Ovary (tissue), 9 donors: ENCODE measurements around the gene FCGR2B. TPM values are rescaled to one million over a fixed set of nuclear protein-coding genes. Genes with fewer than 3 reads are reported as not detected.

ENCODE experiments used
- DNase-seq, 5 donors: peaks; one replicate each; pipeline ENCODE4 v3.0.0-alpha.2; 2019 to 2020
- H3K27ac ChIP-seq, 2 donors: fragments of 200-600 bp; one replicate each; pipeline versions ENCODE4 v1.5.1 to v1.8.0; 2019 to 2022
- H3K27me3 ChIP-seq: fragments of 200-600 bp; one replicate; pipeline ENCODE4 v1.8.0; 2022
- H3K36me3 ChIP-seq: fragments of 200-600 bp; sonication (generic); one replicate; pipeline ENCODE4 v1.5.1; 2019
- H3K4me1 ChIP-seq: one replicate; pipeline ENCODE4 v1.8.1; 2013; ENCODE audit warnings: mild to moderate bottlenecking, moderate library complexity; ENCODE audit not compliant: insufficient read depth
- H3K4me3 ChIP-seq: fragments of 200-600 bp; sonication (generic); one replicate; pipeline ENCODE4 v1.5.1; 2017
- H3K9me3 ChIP-seq, 2 donors: fragments of 200-600 bp in 1 of 2; sonication (generic) in 1 of 2; one replicate each; pipeline versions ENCODE4 v1.5.1 to v1.8.1; 2013 to 2019; ENCODE audit warnings: mild to moderate bottlenecking in 1 of 2, moderate library complexity in 1 of 2
- EP300 ChIP-seq: sonication (generic); formaldehyde crosslinking; IDR thresholded peaks from one replicate; pipeline ENCODE4 v1.6.1; 2017; ENCODE audit warnings: antibody characterized with exemption
- POLR2A ChIP-seq: fragments of 450-650 bp; IDR thresholded peaks from one replicate; pipeline ENCODE4 v1.6.1; 2017; ENCODE audit warnings: antibody characterized with exemption, mild to moderate bottlenecking, moderate library complexity
- WGBS, 3 donors: extraction: QIAGEN DNeasy Blood & Tissue Kit in 1 of 3; methylation state at CpG; one replicate each; pipeline versions ENCODE4 v1.1.5 to v1.1.7; 2013 to 2017; 5-methylcytosine and 5-hydroxymethylcytosine counted together
- intact Hi-C, 4 donors: fragments of 100-400 bp; cut with DNase I; formaldehyde crosslinking; loops; one replicate each; pipeline versions ENCODE4 v1.11.0 to v1.15.1; 2022 to 2023
- polyA plus RNA-seq, 2 donors: library from polyadenylated mRNA; stranded (reverse); fragments of 200-250 nt in 1 of 2; fragments of 350-450 nt in 1 of 2; fragmentation: Illumina TruSeq in 1 of 2; extraction: RNeasy Lipid Tissue Mini Kit (QIAGEN cat#74804) in 1 of 2; gene quantifications; one replicate each; pipeline ENCODE4 v1.2.3, GENCODE V29; 2013 to 2014
- total RNA-seq, 7 donors: library from RNA; depleted of rRNA in 2 of 7; stranded (reverse); fragments of >200 nt in 2 of 7; fragmentation: NEBNext Ultra II Directional in 3 of 7; extraction: Animal tissue kit (Norgen Biotek cat#: 25700) in 3 of 7; gene quantifications; one replicate each; pipeline versions ENCODE4 v1.1.0 to v1.2.4, GENCODE V29; 2016 to 2023
- TF ChIP-seq, protein P1 (sequence below), 3 donors: fragments of 450-650 bp in 2 of 3; fragments of 200-600 bp in 1 of 3; IDR thresholded peaks; one replicate each; pipeline versions ENCODE4 v1.5.1 to v1.8.0; 2016 to 2022; ENCODE audit warnings: antibody characterized with exemption in 3 of 3, mild to moderate bottlenecking in 1 of 3
- donor health status: DM: no; HTN: no; CAD: no; lungs with moderate emphysema.
- donor health status: DM: no; HTN: no; CAD: no.
- donor health status: Bipolar disorder and iron deficiency.
- donor health status: DM: yes; HTN: yes; CAD: no.
- donor health status: DM: no; HTN: no; CAD: no.
- donor health status: DM: yes; HTN: yes; CAD: no.

Gene FCGR2B
- total and polyA plus RNA-seq, 9 donors = 0.89 to 31.7 (median 4.2) TPM

DNA sequence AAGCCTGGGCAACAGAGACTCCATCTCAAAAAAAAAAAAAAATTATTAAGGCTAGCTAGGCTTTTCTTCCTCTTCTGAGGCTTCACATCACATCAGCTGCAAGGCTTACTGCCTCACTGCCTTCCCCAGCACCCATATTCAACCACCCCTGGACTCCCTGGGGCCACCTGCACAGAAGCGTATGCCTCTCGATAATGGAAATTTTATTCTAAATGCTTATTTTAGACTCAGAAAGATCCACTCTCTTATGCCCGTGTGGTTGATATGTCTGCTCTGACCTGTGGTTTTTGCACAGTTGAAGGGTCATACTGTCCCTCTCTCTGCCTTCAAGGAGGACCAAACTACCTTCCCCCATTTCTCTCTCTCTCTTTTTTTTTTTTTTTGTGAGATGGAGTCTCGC, 42.6 kb downstream of the FCGR2B start:
- Histone ChIP-seq H3K27ac (no peak overlapping the region), H3K9me3 (no peaks in the 10 kb centered on the region), H3K4me1 (no peaks in the 10 kb centered on the region), H3K27me3 (no peaks in the 10 kb centered on the region), H3K4me3 (no peak overlapping the region), H3K36me3 (no peaks in the 10 kb centered on the region)
- no peak for DNase-seq
- 70 to 87% (median 71%) methylated on average over 4 of the region's 4 CpGs for WGBS, 3 donors
- no peak for TF ChIP-seq EP300
- TF ChIP-seq POLR2A = no peak
- TF ChIP-seq, protein P1, sequence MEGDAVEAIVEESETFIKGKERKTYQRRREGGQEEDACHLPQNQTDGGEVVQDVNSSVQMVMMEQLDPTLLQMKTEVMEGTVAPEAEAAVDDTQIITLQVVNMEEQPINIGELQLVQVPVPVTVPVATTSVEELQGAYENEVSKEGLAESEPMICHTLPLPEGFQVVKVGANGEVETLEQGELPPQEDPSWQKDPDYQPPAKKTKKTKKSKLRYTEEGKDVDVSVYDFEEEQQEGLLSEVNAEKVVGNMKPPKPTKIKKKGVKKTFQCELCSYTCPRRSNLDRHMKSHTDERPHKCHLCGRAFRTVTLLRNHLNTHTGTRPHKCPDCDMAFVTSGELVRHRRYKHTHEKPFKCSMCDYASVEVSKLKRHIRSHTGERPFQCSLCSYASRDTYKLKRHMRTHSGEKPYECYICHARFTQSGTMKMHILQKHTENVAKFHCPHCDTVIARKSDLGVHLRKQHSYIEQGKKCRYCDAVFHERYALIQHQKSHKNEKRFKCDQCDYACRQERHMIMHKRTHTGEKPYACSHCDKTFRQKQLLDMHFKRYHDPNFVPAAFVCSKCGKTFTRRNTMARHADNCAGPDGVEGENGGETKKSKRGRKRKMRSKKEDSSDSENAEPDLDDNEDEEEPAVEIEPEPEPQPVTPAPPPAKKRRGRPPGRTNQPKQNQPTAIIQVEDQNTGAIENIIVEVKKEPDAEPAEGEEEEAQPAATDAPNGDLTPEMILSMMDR (IDR thresholded peaks at IDR 0.05) = no peak
- intact Hi-C loops = no loop called here

DNA sequence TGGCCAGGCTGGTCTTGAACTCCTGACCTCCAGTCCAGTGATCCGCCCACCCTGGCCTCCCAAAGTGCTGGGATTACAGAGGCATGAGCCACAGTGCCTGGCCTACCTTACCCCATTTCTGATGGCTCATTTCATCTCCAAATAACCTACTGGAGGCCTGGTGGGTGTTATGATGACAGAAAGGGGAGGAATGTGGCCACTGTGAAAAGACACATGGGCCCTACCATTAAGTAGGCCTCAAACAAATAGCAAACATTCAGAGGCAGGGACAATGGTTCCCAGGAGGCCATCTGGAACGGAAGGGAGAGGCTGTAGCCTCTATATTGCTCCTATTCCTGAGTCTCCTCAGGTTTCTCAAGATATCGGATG, 43.2 kb downstream of the FCGR2B start:
- no peaks in the 10 kb centered on the region for H3K9me3 ChIP-seq
- intact Hi-C loops = no loop called here
- no peaks in the 10 kb centered on the region for H3K4me1 ChIP-seq
- H3K27ac ChIP-seq = no peak overlapping the region
- H3K27me3 ChIP-seq = no peaks in the 10 kb centered on the region
- no peak for TF ChIP-seq EP300
- TF ChIP-seq POLR2A = no peak
- TF ChIP-seq, protein P1 (IDR thresholded peaks at IDR 0.05) = no peak
- no peak for DNase-seq
- H3K36me3 ChIP-seq = no peaks in the 10 kb centered on the region
- 73 to 84% (median 80%) methylated on average over 3 of the region's 3 CpGs for WGBS, 3 donors
- no peak overlapping the region for H3K4me3 ChIP-seq

- Histone ChIP-seq H3K36me3 (no peaks in the 10 kb centered on the region), H3K27me3 (no peaks in the 10 kb centered on the region), H3K4me3 (no peak within 1 kb of the TSS), H3K27ac (no peak within 1 kb of the TSS), H3K9me3 (no peaks in the 10 kb centered on the region), H3K4me1 (no peaks in the 10 kb centered on the region)
- intact Hi-C loops = no loop called here
- 53 to 60% (median 56%) methylated on average over 4 of the region's 4 CpGs for WGBS, 3 donors
- TF ChIP-seq EP300 (no peak), POLR2A (no peak)
- TF ChIP-seq, protein P1 (IDR thresholded peaks at IDR 0.05) = no peak
- no peak for DNase-seq
These were observed 43.8 kb downstream of the FCGR2B start, which contains the start of gene FCRLA for GRCh38 chr1:161706482-161707347. FCRLA (plus strand) TSS chr1:161707229; CDS start chr1:161707265, 36 bp downstream.

DNA sequence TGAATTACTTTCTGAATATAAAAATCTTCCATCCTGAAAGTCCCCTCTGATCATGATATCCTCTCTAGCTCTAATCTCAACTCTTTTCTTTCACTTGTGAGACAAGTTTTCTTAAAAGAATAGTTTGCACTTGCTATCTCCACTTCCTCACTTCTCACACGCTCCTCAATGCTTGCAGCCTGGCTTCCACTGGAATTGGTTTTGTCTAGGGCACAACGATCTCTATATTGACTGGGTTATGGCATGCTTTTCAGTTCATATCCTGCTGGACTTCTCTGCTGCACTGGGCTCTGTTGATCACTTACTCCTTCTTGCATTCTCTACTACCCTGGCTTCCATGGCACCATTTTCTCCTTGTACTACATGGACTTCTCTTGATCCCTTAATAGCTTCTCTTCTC, 44.6 kb downstream of the FCGR2B start:
- no peaks in the 10 kb centered on the region for H3K27me3 ChIP-seq
- DNase-seq = no peak
- H3K36me3 ChIP-seq = no peaks in the 10 kb centered on the region
- H3K4me1 ChIP-seq = no peaks in the 10 kb centered on the region
- no peak overlapping the region for H3K4me3 ChIP-seq
- TF ChIP-seq POLR2A (no peak), EP300 (no peak)
- TF ChIP-seq, protein P1 (IDR thresholded peaks at IDR 0.05) = no peak
- H3K9me3 ChIP-seq = no peaks in the 10 kb centered on the region
- intact Hi-C loops = no loop called here
- 79 to 87% (median 83%) methylated on average over 2 of the region's 2 CpGs for WGBS, 3 donors
- H3K27ac ChIP-seq = no peak overlapping the region
